Left forelimb (tissue), 1 donor: ENCODE results near the gene PRR19.
A peak's percentile ranks its signal among the peaks of the same experiment; 100 is the strongest.
"Not testable (repeated sequence)": the region's sequence is repeated elsewhere in the genome, so short reads cannot be mapped to it uniquely, and the experiment has no call there.

Source experiments
- DNase-seq: peaks from one replicate; pipeline ENCODE4 v3.0.0-alpha.2; 2018; ENCODE audit warnings: low spot score

Gene PRR19, protein sequence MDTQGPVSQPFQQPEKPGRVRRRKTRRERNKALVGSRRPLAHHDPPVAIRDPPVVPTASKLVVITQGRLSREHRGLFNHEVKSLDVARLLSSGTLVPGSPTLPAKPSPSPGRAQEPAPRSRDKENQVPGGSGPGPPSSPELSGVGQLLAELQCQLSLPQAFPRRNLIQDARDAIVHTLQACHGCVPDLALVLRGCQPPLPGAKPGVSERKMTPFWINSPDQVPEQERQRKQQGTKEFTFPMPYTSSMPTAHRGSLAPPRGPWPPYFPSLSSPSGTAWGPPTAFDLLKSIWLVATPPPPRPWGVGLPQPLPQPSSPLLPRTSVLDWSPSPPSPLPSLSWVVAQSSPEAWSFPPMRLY

DNA sequence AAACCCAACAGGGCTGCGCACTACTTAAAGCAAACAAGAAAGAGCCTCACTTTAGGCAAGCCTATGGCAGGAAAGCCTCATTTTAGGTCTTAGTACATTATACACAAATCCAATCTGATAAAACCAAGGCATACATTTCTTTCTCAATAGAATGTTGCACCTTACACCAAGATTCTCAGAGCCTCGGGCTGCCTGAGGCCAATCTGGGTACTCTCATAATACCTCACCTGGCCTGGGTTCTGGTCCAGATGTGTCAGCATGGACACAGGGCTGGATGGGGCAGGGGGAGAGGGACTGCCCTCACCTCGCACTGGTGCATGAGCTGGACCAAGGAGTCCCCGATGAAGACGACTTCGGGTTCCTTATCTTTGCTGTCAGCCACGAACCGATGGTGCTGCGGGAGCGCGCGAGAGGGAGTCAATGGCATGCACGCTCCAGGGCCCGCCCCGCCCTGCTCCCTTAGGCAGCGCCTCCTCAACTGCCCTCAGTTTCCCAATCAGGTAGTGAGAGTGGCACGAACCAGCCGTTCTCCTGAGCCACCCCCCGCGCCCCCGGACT lies at the start of gene PRR19:
PRR19 (plus strand) TSS at position 487 of the 558 bp plus-strand sequence. CDS start 7,453 bp downstream, outside the sequence.
- peak; percentile 64 for DNase-seq

DNA sequence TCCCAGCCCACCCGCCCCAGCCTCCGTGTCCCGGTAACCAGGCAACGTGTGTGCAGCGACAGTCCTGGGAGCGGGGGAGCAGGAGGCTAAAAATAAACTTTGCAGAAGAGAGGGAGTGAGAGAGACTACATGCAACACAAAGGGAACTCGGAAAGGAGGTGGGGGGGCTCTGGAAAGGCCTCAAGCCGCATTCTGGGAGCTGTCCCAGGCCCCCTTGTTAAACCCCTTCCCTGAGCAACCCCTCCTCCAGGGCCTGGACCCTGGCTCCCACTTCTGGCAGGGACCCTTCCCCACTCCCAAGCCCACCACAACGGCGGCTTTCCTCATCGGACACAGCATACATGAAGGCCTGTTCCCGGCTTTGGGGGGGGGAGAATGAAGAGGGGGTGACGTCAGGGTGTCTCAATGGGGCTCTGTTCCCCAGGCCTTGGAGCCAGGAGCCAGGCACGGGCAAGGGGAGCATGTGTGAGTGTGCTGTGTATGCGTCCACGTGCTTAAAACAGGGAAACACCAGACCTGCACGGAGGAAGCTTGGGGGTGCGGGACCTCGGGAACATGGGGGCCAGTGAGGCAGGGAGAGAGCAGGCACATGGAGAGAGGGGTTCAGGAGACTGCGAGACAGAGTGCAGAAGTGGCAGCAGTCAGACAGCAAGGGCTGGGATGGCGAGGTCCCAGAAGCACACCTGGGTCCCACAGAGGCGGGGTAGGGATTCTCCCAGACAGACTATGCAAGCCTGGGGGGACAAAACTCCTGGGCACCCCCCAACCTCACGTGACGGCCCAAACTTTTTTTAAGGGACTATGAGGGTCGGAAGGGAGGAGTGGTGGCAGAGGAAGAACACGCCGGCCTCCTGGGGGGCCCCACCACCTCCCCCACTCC lies 49.3 kb upstream of the PRR19 start:
- DNase-seq, result no peak

- DNase-seq, result no peak
Observed at GRCh38 chr19:42253245-42254088, 48.5 kb upstream of the PRR19 start.

DNA sequence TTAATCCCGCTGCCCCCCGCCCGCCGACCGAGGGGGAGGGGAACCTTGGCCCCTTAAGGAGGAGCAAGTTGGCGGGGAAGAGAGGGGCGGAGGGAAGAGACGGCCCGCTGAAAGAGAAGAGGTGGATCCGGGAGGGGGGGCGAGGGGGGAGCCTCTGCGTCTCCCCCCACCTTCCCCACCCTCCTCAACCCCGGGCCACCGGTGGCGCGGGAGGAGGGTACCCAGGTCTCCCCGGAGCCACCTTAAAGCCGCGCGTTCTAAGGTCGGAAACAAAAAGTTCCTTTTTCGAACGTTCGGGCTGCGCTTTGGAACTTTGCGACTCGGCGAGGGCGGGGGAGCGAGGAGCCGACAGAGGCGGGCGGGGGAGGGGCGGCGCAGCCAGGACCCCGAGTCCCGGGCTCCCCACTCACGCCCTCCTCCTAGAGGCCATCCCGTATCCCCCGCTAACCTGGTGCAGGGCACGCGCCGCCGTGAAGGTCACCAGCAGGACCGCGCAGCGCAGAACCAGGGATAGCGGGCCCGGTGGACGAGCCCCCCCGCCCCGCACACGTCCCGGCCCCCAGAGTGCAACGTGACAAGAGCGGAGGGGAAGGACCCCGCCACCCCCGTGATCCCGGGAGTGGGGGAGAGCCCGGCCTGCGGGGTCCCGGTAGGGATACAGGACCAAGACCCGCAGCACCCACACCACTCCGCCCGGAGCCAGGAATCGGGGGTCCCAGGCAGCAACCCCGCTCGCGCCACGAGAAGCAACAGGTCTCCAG lies 47.7 kb upstream of the PRR19 start:
- DNase-seq, result peak; percentile 87

DNA sequence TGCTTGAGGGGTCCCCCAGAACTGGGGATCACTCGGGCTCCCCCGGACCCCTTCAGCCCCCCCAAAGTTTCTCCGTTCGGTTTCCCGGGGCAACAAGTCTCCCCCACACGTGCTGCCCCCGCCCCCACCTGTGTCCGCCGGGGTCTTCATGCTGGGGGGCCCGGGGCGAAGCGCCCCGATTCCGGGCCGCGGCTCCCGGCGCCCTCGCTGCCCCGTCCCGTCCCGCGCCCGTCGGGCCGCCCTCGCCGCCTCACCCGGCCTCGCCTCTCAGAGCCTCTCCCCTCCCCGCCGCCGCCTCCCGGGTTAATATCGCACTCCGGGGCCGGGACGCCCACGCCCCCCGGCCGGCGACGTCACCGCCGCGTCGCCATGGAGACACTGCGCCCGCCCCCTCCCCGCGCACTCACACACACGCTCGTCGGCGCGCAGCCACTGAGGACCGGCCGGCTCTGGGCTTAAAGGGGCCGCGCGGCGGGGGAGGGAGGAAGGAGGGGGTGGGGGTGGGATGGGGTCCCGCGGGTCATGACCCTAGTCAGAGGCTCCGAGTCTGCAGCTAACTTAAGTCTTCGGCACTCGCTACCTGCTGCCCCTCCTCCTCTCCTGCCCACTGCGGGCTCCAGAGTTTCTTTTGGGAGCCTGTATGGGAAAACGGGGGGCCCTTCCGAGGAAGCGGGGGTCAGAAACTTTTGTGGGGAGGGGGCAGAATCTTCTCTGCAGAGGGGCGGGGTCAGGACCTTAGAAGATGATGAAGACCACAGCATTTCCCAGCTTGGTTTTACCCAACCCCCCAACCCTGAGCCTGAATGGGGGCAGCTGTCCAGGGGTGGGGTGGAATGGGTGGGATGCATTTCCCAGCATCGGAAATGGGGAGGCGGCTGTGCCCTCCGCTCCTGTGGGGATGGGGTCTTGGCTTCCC lies 46.8 kb upstream of the PRR19 start, which contains the start of gene ERF:
ERF (minus strand) TSS at position 279 of the 916 bp plus-strand sequence; CDS start at position 150, 129 bp downstream.
- peak; percentile 99 for DNase-seq

GRCh38 chr19:42255766-42256745 lies 45.9 kb upstream of the PRR19 start:
- peak; percentile 81 for DNase-seq

DNA sequence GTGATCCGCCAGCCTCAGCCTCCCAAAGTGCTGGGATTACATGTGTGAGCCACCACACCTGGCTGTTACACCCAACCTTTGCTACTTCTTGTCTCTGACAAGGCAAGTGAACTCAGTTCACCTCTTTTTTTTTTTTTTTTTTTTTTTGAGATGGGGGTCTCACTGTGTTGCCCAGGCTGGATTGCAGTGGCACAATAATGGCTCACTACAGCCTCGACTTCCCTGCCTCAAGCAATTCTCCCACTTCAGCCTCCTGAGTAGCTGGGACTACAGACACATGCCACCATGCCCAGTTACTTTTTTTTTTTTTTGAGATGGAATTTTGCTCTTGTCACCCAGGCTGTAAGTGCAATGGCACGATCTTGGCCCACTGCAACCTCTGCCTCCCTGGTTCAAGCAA lies 44.1 kb upstream of the PRR19 start:
- not testable (repeated sequence) for DNase-seq

GRCh38 chr19:42261763-42262162 lies 40.2 kb upstream of the PRR19 start:
- DNase-seq, result no peak

DNA sequence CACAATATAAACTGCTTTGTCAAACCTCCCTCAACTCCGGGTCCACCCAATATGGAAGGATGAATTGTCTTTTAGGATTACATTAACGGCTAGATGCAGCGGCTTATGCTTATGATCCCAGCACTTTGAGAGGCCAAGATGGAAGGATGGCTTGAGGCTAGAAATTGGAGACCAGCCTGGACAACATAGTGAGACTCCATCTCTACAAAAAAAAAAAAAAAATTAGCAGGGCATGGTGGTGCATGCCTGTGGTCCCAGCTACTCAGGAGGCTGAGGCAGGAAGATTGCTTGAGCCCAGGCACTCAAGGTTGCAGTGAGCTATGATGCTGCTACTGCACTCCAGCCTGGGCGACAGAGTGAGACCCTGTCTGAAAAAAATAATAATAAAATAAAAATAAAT lies 35.8 kb upstream of the PRR19 start:
- DNase-seq, result not testable (repeated sequence)

- not testable (repeated sequence) for DNase-seq
Observed at GRCh38 chr19:42266928-42267603, 34.9 kb upstream of the PRR19 start.

DNA sequence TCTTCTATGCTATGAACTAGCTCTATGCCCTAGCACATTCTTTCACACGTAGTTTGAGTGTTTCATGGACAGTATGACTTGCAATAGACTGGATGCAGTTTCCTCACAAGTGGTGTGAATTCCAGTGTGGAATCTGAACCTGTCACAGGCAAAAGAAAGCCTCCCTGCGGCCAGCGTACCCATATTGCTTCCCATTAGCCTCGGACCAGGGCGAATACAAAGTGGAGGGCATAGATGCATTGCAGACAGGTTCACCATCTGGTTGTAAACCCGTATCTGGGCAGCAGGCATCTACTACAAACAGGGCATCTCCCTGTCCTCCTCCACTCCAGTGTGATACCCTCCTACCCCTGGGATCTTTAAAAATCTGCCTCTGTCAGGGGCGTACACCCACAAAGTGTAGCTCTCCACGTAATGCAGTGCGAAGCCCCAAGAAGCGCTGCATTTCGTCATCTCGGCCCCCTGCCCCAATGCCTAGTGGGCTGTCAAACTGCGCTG lies 34.2 kb upstream of the PRR19 start:
- DNase-seq, result no peak

DNA sequence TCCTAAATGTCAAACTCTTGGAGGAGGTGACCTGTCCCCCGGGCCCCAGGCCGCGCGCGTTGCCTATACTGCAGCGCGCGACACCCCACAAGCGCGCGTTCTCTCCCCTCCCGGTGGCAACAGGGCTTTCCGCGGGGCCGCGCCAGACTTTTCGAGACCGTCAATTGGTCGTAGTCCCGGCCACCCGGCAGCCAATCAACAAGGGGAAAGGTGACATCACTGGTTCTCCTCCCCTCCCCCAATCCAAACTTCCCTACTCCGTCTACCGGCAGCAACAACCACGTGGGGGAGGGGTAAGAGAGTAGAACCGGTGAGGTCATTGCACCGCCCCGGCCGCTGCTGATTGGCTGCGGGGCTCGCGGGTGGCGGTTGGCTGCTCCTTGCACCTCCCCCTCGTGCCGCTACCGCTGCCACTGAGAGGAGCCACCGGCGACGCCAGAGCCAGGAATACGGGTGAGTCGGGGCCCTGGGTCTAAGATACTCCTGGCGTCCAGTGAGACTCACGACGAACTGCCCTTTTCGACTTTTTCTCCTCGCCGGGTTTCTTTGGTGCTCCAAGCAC lies 33.7 kb upstream of the PRR19 start:
- peak; percentile 99 for DNase-seq

DNA sequence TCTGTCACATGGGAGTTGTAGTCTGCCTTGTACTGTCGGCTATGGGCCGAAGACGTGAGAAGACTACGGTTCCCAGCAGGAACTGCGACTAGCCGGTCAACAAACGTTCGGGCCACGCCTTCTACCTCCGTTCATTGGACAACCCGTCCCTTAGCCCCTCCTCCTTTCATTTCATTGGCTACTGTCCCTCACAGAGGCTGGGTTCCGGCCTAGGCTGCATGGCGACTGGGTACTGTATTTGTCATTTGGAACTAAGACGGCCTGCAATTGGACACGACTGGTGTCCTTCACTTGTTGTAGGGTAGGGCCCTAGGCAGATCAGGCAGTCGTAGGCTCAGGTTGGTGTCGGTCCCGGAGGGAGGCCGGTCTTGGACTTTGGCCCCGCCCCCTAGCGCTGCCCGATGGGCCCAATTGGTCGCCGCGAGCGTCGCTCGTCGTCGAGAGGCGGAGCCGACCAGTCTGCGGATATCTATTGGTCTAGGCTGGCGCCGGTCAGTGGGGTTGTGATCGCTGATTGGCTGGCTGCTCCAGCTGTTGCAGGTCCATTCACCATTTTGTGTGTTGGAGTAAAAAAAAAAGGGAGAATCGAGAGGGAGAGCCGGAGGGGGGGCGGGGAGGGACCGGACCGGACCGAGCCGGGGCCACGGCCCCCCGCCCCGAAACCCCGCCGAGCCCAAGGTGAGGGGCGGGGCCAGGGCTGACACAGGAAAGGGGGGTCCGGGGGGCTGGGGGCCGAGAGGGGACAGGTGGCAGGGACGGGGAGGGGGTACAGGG lies 33.0 kb upstream of the PRR19 start, which contains the start of gene CIC:
CIC (plus strand) TSS at position 549 of the 774 bp plus-strand sequence. CDS start 2,532 bp downstream, outside the sequence.
- peak; percentile 100 for DNase-seq

DNA sequence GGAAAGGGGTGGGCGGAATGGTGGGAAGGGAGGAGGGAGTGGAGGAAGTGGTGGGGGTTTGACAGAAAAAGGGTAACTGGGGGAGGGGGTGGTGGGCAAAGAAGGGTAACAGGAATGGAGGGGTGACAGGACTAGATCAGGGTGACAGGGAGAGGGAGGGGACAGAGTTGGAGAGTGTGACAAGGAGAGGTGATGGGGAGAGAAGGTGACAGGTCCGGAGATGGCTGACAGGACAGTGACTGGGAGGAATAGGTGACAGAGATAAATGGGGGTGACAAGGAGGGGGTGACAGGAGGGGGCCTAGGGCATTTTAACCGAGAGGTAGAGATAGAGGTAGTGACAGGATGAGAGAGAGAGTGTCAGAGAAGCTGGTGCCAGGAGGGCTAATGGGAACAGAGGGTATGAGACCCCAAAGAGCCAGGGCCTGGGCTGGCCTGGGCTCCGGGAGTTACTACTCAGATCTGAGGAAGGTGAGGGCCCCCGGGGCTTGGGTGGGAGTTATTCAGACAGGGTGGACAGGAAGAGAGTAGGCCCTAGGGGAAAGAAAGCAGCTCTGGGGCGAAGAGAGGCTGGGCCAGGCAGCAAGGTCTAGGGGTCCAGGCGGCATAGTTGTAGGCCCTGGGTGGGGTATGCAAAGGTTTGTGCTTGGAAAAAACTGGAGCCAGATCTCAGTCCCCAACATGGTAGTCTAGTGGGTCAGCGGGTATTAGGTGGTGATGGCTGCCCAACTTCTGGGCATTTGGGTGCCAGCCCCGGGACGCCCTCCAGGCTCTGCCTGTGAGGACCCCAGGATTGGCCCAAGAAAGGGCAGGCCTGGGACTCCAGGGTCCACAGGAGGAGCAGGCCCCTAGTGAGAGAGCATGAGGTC lies 32.2 kb upstream of the PRR19 start:
- no peak for DNase-seq

DNA sequence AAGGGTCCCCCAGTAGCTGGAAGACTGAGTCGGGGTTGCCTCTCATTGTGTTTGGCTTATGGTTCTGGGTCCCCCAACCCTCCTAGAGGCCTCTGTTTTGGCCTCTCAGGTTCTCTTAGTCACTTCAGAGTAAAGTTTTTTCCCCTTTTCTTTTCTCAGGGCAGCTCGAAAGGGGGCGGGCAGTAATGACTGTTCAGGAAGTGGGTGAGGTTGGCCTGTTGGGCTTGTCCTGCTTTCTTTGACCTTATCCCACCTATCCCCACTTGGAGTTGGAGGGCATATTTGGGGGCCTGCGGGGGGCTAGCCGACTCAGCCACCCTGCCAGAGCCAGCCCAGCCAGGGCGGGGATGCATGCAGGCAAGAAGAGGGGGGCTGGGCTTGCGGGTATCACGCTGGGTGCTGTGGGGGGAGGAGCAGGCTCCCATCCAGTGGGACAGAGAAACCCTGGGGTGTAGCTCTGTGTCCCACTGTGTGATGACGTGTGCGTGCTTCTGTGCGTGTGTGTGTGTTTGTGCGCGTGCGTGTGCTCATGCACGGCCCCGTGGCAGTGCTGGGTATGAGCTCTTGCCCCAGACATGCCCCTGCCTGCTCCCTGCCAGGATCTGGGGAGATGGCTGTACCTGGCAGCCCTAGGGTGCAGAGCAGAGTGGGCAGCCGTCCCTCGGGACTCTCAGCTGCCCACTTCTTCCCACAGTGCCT lies 31.4 kb upstream of the PRR19 start:
- no peak for DNase-seq
